Measurements from ENCODE around the gene TGFBR3.

DNA sequence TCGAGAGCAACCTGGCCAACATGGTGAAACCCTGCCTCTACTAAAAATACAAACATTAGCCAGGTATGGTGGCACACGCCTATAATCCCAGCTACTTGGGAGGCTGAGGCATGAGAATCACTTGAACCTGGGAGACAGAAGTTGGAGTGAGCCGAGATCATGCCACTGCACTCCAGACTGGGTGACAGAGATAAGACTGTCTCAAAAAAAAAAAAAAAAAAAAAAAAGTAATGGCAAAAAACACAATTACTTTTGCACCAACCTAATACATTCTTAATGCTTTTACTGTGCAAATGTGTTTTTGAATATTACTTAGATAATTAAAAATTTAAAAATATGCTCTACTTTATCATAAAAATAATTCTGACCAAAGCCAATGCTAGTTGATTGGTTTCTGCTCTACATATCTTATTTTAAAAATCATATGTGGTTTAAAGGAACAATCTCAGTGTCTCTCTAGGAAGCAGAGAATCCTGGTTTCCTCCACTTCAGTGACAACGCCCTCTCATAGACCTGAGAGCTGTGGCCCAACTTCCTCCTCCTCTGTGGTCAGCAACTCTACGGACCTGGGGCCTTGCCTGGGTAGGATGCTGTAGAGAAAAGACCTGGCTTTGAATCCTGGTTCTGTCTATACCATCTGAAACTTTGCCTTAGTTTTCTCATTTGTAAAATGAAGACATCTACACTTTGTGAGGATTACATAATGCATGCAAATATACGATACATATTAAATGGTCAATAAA, 64.7 kb downstream of the TGFBR3 start:
- TF ChIP-seq MTA3 (CRISPR knock-in tag; IDR thresholded peaks at IDR 0.05) = no peak
- TF ChIP-seq, protein P1, sequence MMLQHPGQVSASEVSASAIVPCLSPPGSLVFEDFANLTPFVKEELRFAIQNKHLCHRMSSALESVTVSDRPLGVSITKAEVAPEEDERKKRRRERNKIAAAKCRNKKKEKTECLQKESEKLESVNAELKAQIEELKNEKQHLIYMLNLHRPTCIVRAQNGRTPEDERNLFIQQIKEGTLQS (CRISPR knock-in tag; IDR thresholded peaks at IDR 0.05) = no peak
- TF ChIP-seq, protein P2, sequence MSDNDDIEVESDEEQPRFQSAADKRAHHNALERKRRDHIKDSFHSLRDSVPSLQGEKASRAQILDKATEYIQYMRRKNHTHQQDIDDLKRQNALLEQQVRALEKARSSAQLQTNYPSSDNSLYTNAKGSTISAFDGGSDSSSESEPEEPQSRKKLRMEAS (IDR thresholded peaks at IDR 0.05) = no peak
- TF ChIP-seq JUN (CRISPR knock-in tag; IDR thresholded peaks at IDR 0.05) = no peak
- no peak for TF ChIP-seq ATAD3A (CRISPR knock-in tag; IDR thresholded peaks at IDR 0.05)
- TF ChIP-seq, protein P3, sequence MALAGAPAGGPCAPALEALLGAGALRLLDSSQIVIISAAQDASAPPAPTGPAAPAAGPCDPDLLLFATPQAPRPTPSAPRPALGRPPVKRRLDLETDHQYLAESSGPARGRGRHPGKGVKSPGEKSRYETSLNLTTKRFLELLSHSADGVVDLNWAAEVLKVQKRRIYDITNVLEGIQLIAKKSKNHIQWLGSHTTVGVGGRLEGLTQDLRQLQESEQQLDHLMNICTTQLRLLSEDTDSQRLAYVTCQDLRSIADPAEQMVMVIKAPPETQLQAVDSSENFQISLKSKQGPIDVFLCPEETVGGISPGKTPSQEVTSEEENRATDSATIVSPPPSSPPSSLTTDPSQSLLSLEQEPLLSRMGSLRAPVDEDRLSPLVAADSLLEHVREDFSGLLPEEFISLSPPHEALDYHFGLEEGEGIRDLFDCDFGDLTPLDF (CRISPR knock-in tag; IDR thresholded peaks at IDR 0.05) = no peak
- no peak for TF ChIP-seq CEBPB (IDR thresholded peaks at IDR 0.05; ENCODE audit: borderline replicate concordance, low read depth, low read length)
- TF ChIP-seq DNMT1 (CRISPR knock-in tag; IDR thresholded peaks at IDR 0.05) = no peak
- TF ChIP-seq, protein P4, sequence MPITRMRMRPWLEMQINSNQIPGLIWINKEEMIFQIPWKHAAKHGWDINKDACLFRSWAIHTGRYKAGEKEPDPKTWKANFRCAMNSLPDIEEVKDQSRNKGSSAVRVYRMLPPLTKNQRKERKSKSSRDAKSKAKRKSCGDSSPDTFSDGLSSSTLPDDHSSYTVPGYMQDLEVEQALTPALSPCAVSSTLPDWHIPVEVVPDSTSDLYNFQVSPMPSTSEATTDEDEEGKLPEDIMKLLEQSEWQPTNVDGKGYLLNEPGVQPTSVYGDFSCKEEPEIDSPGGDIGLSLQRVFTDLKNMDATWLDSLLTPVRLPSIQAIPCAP (CRISPR knock-in tag; IDR thresholded peaks at IDR 0.05; ENCODE audit: low read depth) = no peak
- TF ChIP-seq, protein P5, sequence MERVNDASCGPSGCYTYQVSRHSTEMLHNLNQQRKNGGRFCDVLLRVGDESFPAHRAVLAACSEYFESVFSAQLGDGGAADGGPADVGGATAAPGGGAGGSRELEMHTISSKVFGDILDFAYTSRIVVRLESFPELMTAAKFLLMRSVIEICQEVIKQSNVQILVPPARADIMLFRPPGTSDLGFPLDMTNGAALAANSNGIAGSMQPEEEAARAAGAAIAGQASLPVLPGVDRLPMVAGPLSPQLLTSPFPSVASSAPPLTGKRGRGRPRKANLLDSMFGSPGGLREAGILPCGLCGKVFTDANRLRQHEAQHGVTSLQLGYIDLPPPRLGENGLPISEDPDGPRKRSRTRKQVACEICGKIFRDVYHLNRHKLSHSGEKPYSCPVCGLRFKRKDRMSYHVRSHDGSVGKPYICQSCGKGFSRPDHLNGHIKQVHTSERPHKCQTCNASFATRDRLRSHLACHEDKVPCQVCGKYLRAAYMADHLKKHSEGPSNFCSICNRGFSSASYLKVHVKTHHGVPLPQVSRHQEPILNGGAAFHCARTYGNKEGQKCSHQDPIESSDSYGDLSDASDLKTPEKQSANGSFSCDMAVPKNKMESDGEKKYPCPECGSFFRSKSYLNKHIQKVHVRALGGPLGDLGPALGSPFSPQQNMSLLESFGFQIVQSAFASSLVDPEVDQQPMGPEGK (CRISPR knock-in tag; IDR thresholded peaks at IDR 0.05) = no peak
